Lung (tissue), 12 donors: ENCODE data around the gene LPAR1. TPM values are rescaled to one million over a fixed set of nuclear protein-coding genes. Genes with fewer than 3 reads are reported as not detected.

ENCODE experiments used
- ATAC-seq: fragments of 200-7000 bp; cut with Tn5 transposase; one replicate; pipeline ENCODE4 v1.9.1; 2020; ENCODE audit warnings: moderate number of reproducible peaks; ENCODE audit not compliant: insufficient read depth, low FRiP score
- DNase-seq, 3 donors: peaks; one replicate each; pipeline ENCODE4 v3.0.0-alpha.2; 2013 to 2017
- H3K27ac ChIP-seq, 2 donors: one replicate each; pipeline ENCODE4 v1.5.1; 2013; ENCODE audit warnings: mild to moderate bottlenecking in 2 of 2, moderate library complexity in 2 of 2, control low read depth in 1 of 2, inconsistent platforms in 1 of 2, low read depth in 1 of 2, low read length in 1 of 2
- H3K27me3 ChIP-seq, 3 donors: one replicate each; pipeline ENCODE4 v1.5.1; 2013; ENCODE audit warnings: low read length in 2 of 3; ENCODE audit not compliant: control insufficient read depth in 3 of 3, insufficient read depth in 3 of 3
- H3K36me3 ChIP-seq, 4 donors: one replicate each; pipeline ENCODE4 v1.5.1; 2013; ENCODE audit warnings: low read length in 4 of 4, mild to moderate bottlenecking in 1 of 4, moderate library complexity in 1 of 4; ENCODE audit not compliant: control insufficient read depth in 4 of 4, insufficient read depth in 4 of 4
- H3K4me1 ChIP-seq, 5 donors: one replicate each; pipeline ENCODE4 v1.5.1; 2013; ENCODE audit warnings: low read length in 5 of 5, mild to moderate bottlenecking in 2 of 5, moderate library complexity in 1 of 5; ENCODE audit not compliant: control insufficient read depth in 5 of 5, insufficient read depth in 5 of 5
- H3K4me3 ChIP-seq: one replicate; pipeline ENCODE4 v1.5.1; 2013; ENCODE audit warnings: mild to moderate bottlenecking, control low read depth, moderate library complexity
- H3K9ac ChIP-seq, 2 donors: one replicate each; pipeline ENCODE4 v1.5.1; 2013; ENCODE audit warnings: low read length in 2 of 2, control low read depth in 1 of 2; ENCODE audit not compliant: insufficient read depth in 1 of 2
- H3K9me3 ChIP-seq, 4 donors: one replicate each; pipeline ENCODE4 v1.5.1; 2013; ENCODE audit warnings: low read length in 3 of 4, mild to moderate bottlenecking in 1 of 4, moderate library complexity in 1 of 4; ENCODE audit not compliant: control insufficient read depth in 4 of 4, insufficient read depth in 3 of 4
- whole genome bisulfite sequencing, 2 donors: extraction: QIAGEN DNeasy Blood & Tissue Kit; methylation state at CpG; one replicate each; pipeline ENCODE4 v1.1.7; 2013; 5-methylcytosine and 5-hydroxymethylcytosine counted together
- polyA plus RNA-seq, 2 donors: library from polyadenylated mRNA; stranded (reverse); fragments of 200-250 nt; gene quantifications; one replicate each; pipeline ENCODE4 v1.2.1, GENCODE V29; 2013
- total RNA-seq, 2 donors: library from RNA; depleted of rRNA in 1 of 2; stranded (reverse); fragments of >200 nt in 1 of 2; gene quantifications; one replicate each; pipeline ENCODE4 v1.2.1, GENCODE V29; 2014 to 2021
- TF ChIP-seq, protein P1 (sequence below): IDR thresholded peaks from 2 replicates; pipeline ENCODE4 v1.5.1; 2012; ENCODE audit warnings: mild to moderate bottlenecking; ENCODE audit errors: control extremely low read depth, extremely low read depth
- donor health status: control.
- donor health status: control.
- donor health status: Bipolar disorder and iron deficiency.
- donor health status: healthy.
- donor health status: DM: yes; HTN: yes; CAD: no.

The LPAR1 gene
- total and polyA plus RNA-seq, 4 donors: 5.2 to 47.6 (median 23.3) TPM

DNA sequence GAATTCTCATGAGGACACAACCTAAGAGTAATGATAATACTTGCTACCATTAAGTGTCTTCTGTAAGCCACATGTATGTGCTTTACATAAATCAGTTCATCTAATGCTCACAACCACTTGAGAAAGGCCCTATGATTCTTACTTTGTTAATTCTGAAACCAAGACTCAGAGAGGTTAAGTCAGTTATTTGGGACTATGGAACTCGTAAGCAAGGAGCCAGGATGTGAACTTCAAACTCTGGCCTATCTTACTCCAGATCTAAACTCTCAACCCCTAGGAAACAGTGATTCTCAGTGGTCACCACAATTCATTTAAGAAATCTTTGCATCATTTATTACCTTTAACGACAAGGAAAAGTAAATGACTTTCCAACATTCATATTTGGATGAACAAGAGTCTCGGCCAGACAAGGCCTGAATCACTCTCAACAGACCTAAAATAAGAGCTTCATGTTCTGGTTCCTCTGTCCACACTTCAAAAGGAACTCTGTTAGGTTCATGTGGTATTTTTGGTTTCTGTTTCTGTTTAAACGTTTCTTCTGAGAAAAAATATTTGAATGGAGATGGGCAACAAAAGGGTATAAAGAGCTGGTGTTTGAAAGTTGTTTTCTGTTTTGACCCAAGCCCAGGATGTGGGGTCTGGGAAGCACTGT, 104.8 kb downstream of the LPAR1 start:
- Histone ChIP-seq H3K36me3 (peaks cover 0 to 15% (median 3%) of the 10 kb centered on the region in 4 donors), H3K4me1 (peaks cover 0 to 9% (median 4%) of the 10 kb centered on the region in 5 donors), H3K27me3 (no peaks in the 10 kb centered on the region), H3K9me3 (peaks cover 0 to 5% (median 2%) of the 10 kb centered on the region in 4 donors), H3K4me3 (no peak overlapping the region), H3K27ac (no peak overlapping the region), H3K9ac (no peak overlapping the region)
- DNase-seq: no peak
- no peak for ATAC-seq
- TF ChIP-seq, protein P1, sequence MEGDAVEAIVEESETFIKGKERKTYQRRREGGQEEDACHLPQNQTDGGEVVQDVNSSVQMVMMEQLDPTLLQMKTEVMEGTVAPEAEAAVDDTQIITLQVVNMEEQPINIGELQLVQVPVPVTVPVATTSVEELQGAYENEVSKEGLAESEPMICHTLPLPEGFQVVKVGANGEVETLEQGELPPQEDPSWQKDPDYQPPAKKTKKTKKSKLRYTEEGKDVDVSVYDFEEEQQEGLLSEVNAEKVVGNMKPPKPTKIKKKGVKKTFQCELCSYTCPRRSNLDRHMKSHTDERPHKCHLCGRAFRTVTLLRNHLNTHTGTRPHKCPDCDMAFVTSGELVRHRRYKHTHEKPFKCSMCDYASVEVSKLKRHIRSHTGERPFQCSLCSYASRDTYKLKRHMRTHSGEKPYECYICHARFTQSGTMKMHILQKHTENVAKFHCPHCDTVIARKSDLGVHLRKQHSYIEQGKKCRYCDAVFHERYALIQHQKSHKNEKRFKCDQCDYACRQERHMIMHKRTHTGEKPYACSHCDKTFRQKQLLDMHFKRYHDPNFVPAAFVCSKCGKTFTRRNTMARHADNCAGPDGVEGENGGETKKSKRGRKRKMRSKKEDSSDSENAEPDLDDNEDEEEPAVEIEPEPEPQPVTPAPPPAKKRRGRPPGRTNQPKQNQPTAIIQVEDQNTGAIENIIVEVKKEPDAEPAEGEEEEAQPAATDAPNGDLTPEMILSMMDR: no peak
- 59 to 60% methylated on average over 4 of the region's 4 CpGs for WGBS, 2 donors

DNA sequence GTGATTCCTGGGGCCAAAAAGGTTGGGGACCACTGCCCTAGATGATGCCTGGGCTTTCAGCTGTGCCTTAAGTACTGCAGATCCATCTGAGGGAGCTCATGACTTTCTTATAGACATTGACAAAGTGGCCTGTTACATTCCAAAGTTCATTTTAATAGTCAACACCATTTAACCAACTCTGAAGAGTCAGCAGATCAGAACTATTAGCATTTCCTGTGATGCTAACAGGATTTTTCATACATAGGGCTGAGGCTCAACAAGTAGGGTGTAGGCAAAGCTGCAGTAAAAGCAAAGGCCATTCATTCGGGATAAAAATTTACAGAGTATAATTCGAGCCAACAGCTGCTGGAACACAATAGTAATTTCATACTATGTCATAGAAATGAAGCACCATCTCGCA, 105.4 kb downstream of the LPAR1 start:
- peaks cover 0 to 8% (median 2%) of the 10 kb centered on the region in 4 donors for H3K36me3 ChIP-seq
- DNase-seq: no peak
- ATAC-seq: no peak
- TF ChIP-seq, protein P1: no peak
- H3K4me1 ChIP-seq: peaks cover 0 to 10% (median 4%) of the 10 kb centered on the region in 5 donors
- H3K27me3 ChIP-seq: no peaks in the 10 kb centered on the region
- 87 to 97% methylated on average over 3 of the region's 3 CpGs for WGBS, 2 donors
- H3K27ac ChIP-seq: no peak overlapping the region
- H3K4me3 ChIP-seq: no peak overlapping the region
- H3K9ac ChIP-seq: no peak overlapping the region
- peaks cover 0 to 5% (median 2%) of the 10 kb centered on the region in 4 donors for H3K9me3 ChIP-seq

DNA sequence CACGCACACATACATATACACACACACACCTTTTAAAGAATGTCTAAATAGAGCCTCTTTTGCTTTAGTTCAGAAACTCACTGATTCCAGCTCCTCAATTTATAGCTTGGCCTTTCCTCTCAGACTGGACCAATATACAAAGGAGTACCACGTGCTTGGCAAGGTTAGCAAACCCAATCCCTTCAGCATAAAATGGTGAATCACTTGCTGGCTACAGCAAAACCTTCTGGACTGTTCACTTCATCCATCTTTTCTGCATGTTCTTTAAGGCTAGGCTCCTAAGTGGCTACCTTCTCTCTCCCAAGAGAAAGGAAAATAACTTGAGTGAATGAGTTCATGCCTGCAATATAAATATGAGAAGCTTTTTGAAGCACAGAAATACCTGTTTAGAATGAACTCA, 109.7 kb downstream of the LPAR1 start:
- Histone ChIP-seq H3K9ac (no peak overlapping the region), H3K27ac (no peak overlapping the region), H3K9me3 (peaks cover 0 to 5% (median 2%) of the 10 kb centered on the region in 4 donors), H3K4me1 (peaks cover 0 to 10% (median 0%) of the 10 kb centered on the region in 5 donors), H3K36me3 (peaks cover 0 to 7% (median 2%) of the 10 kb centered on the region in 4 donors), H3K27me3 (no peaks in the 10 kb centered on the region), H3K4me3 (no peak overlapping the region)
- ATAC-seq (no peak), DNase-seq (peak in 2 of 3 donors; percentile 24 to 42)
- TF ChIP-seq, protein P1: no peak
- WGBS, 2 donors: 67 to 80% methylated on average over 2 of the region's 2 CpGs
